OCI-LY7 (cell line): ENCODE measurements around the gene APEH. TPM values are rescaled to one million over a fixed set of nuclear protein-coding genes. Genes with fewer than 3 reads are reported as not detected.

ENCODE experiments used
- BruUV-seq: library from RNA; stranded (reverse); fragments of 400-500 nt; replicated peaks from 2 replicates; lab custom pipeline; 2021; lab: Mats Ljungman, UMichigan
- CTCF ChIA-PET: fragments of 300-600 bp; sonication (Branson Sonifier 250); formaldehyde crosslinking; loops from one replicate; lab custom pipeline; 2022; ENCODE audit warnings: antibody characterized with exemption; ENCODE audit not compliant: unreplicated experiment; lab: Charles Lee
- POLR2A ChIA-PET: fragments of 300-600 bp; sonication (Branson Sonifier 250); formaldehyde crosslinking; loops from one replicate; lab custom pipeline; 2022; ENCODE audit warnings: antibody characterized with exemption; lab: Charles Lee
- DNase-seq: peaks from one replicate; pipeline ENCODE4 v3.0.0-alpha.2; 2015; ENCODE audit warnings: low spot score
- H2AFZ ChIP-seq: fragments of 200-600 bp; sonication (generic), shearing (Covaris generic); 2 replicates; pipeline ENCODE4 v1.6.1; 2014; ENCODE audit warnings: mild to moderate bottlenecking, antibody characterized with exemption, low read length, moderate library complexity
- H3K27ac ChIP-seq: fragments of 200-600 bp; sonication (generic); 2 replicates; pipeline ENCODE4 v1.5.1; 2014; ENCODE audit warnings: mixed run types, low read depth, mild to moderate bottlenecking, moderate library complexity, low read length, inconsistent platforms; ENCODE audit not compliant: poor library complexity, severe bottlenecking
- H3K36me3 ChIP-seq: fragments of 200-600 bp; sonication (generic); 2 replicates; pipeline ENCODE4 v1.6.1; 2014; ENCODE audit warnings: mild to moderate bottlenecking, antibody characterized with exemption, low read length, moderate library complexity, mixed read lengths; ENCODE audit not compliant: insufficient read depth
- H3K4me1 ChIP-seq: fragments of 200-600 bp; sonication (generic); 2 replicates; pipeline ENCODE4 v1.5.1; 2014; ENCODE audit warnings: mild to moderate bottlenecking, low read length; ENCODE audit not compliant: insufficient read depth, poor library complexity, severe bottlenecking
- H3K4me2 ChIP-seq: fragments of 200-600 bp; sonication (generic); 2 replicates; pipeline ENCODE4 v1.6.1; 2014; ENCODE audit warnings: mild to moderate bottlenecking, low read length
- H3K4me3 ChIP-seq: fragments of 200-600 bp; sonication (generic); 2 replicates; pipeline ENCODE4 v1.5.1; 2014; ENCODE audit warnings: mild to moderate bottlenecking, low read depth, low read length; ENCODE audit not compliant: poor library complexity, severe bottlenecking
- H3K79me2 ChIP-seq: fragments of 200-600 bp; sonication (generic); 2 replicates; pipeline ENCODE4 v1.6.1; 2016; ENCODE audit warnings: low read depth, mild to moderate bottlenecking, low read length, moderate library complexity, mixed read lengths; ENCODE audit not compliant: insufficient read depth
- H3K9me2 ChIP-seq: fragments of 200-600 bp; sonication (generic); 2 replicates; pipeline ENCODE4 v1.6.1; 2016; ENCODE audit warnings: mild to moderate bottlenecking, low read length, mixed read lengths; ENCODE audit not compliant: insufficient read depth
- H3K9me3 ChIP-seq: fragments of 200-600 bp; sonication (generic); 2 replicates; pipeline ENCODE4 v1.6.1; 2014; ENCODE audit warnings: mild to moderate bottlenecking, mixed run types, low read length, mixed read lengths
- H4K20me1 ChIP-seq: fragments of 200-600 bp; sonication (generic); 2 replicates; pipeline ENCODE4 v1.6.1; 2014; ENCODE audit warnings: mild to moderate bottlenecking, antibody characterized with exemption, low read length, moderate library complexity, mixed read lengths; ENCODE audit not compliant: insufficient read depth
- CTCF ChIP-seq: fragments of 200-600 bp; sonication (generic); conservative IDR thresholded peaks from 2 replicates; pipeline ENCODE4 v1.5.1; 2014; ENCODE audit warnings: mild to moderate bottlenecking, antibody characterized with exemption, low read length, moderate library complexity, mixed read lengths
- EZH2phosphoT487 ChIP-seq: fragments of 200-600 bp; sonication (generic); IDR thresholded peaks from 2 replicates; pipeline ENCODE4 v1.6.1; 2018; ENCODE audit warnings: low read depth, borderline replicate concordance, mild to moderate bottlenecking, mixed run types, antibody characterized with exemption, low read length, moderate library complexity, mixed read lengths
- intact Hi-C: fragments of 100-400 bp; cut with micrococcal nuclease; formaldehyde crosslinking; loops from one replicate; pipeline ENCODE4 v1.10.0; 2022; ENCODE audit not compliant: unreplicated experiment
- total RNA-seq, 2 experiments: library from RNA; depleted of rRNA in 1 of 2; stranded (reverse); fragments of >200 nt in 1 of 2; shearing (Covaris generic) in 1 of 2; gene quantifications; 2 replicates each; pipeline ENCODE4 v1.2.3, GENCODE V29; 2014 to 2022

Gene APEH
- total RNA-seq, 2 experiments from 2014 or later: 112 to 132 TPM

GRCh38 chr3:49722896-49723295, 48.7 kb downstream of the APEH start:
- Histone ChIP-seq H3K4me2 (peak overlapping the region; percentile 81), H3K4me1 (peaks cover 48% of the 10 kb centered on the region), H3K9me3 (no peaks in the 10 kb centered on the region), H3K27ac (peak overlapping the region; percentile 72), H3K4me3 (peak overlapping the region; percentile 93), H3K79me2 (peaks cover 13% of the 10 kb centered on the region; the same call in 1 of the 2 replicates), H3K9me2 (no peaks in the 10 kb centered on the region), H2AFZ (no peak overlapping the region), H4K20me1 (no peaks in the 10 kb centered on the region), H3K36me3 (peaks cover 69% of the 10 kb centered on the region)
- DNase-seq: no peak
- ChIA-PET CTCF (no interaction called here), POLR2A (interaction anchor here (0.6 kb wide), 1 partner anchor 11 kb away, joined by 5 read pairs; no protein-coding TSS in a partner anchor)
- intact Hi-C loops: no loop called here
- no TSS peak for BruUV-seq
- TF ChIP-seq EZH2phosphoT487 (no peak), CTCF (no peak)

GRCh38 chr3:49723296-49723627, 49.1 kb downstream of the APEH start:
- Histone ChIP-seq H3K79me2 (peaks cover 13% of the 10 kb centered on the region; the same call in 1 of the 2 replicates), H4K20me1 (no peaks in the 10 kb centered on the region), H3K9me2 (no peaks in the 10 kb centered on the region), H3K27ac (peak overlapping the region; percentile 72), H2AFZ (peak overlapping the region; percentile 28; the same call in 1 of the 2 replicates), H3K4me1 (peaks cover 50% of the 10 kb centered on the region), H3K36me3 (peaks cover 68% of the 10 kb centered on the region), H3K4me2 (peak overlapping the region; percentile 81), H3K4me3 (peak overlapping the region; percentile 93), H3K9me3 (no peaks in the 10 kb centered on the region)
- ChIA-PET CTCF (no interaction called here), POLR2A (interaction anchor here (0.6 kb wide), 2 partner anchors 11 to 377 kb away, joined by 3 to 5 read pairs; no protein-coding TSS in a partner anchor)
- peak; percentile 77 for DNase-seq
- intact Hi-C loops: no loop called here
- TF ChIP-seq CTCF: no peak
- no peak for TF ChIP-seq EZH2phosphoT487
- no TSS peak for BruUV-seq
